Lung (tissue), 12 donors: ENCODE data around the gene PARD6G. TPM values are rescaled to one million over a fixed set of nuclear protein-coding genes. Genes with fewer than 3 reads are reported as not detected.

ENCODE experiments used
- ATAC-seq: fragments of 200-7000 bp; cut with Tn5 transposase; one replicate; pipeline ENCODE4 v1.9.1; 2020; ENCODE audit warnings: moderate number of reproducible peaks; ENCODE audit not compliant: insufficient read depth, low FRiP score
- DNase-seq, 3 donors: peaks; one replicate each; pipeline ENCODE4 v3.0.0-alpha.2; 2013 to 2017
- H3K27ac ChIP-seq, 2 donors: one replicate each; pipeline ENCODE4 v1.5.1; 2013; ENCODE audit warnings: mild to moderate bottlenecking in 2 of 2, moderate library complexity in 2 of 2, control low read depth in 1 of 2, inconsistent platforms in 1 of 2, low read depth in 1 of 2, low read length in 1 of 2
- H3K27me3 ChIP-seq, 3 donors: one replicate each; pipeline ENCODE4 v1.5.1; 2013; ENCODE audit warnings: low read length in 2 of 3; ENCODE audit not compliant: control insufficient read depth in 3 of 3, insufficient read depth in 3 of 3
- H3K36me3 ChIP-seq, 4 donors: one replicate each; pipeline ENCODE4 v1.5.1; 2013; ENCODE audit warnings: low read length in 4 of 4, mild to moderate bottlenecking in 1 of 4, moderate library complexity in 1 of 4; ENCODE audit not compliant: control insufficient read depth in 4 of 4, insufficient read depth in 4 of 4
- H3K4me1 ChIP-seq, 5 donors: one replicate each; pipeline ENCODE4 v1.5.1; 2013; ENCODE audit warnings: low read length in 5 of 5, mild to moderate bottlenecking in 2 of 5, moderate library complexity in 1 of 5; ENCODE audit not compliant: control insufficient read depth in 5 of 5, insufficient read depth in 5 of 5
- H3K4me3 ChIP-seq: one replicate; pipeline ENCODE4 v1.5.1; 2013; ENCODE audit warnings: mild to moderate bottlenecking, control low read depth, moderate library complexity
- H3K9ac ChIP-seq, 2 donors: one replicate each; pipeline ENCODE4 v1.5.1; 2013; ENCODE audit warnings: low read length in 2 of 2, control low read depth in 1 of 2; ENCODE audit not compliant: insufficient read depth in 1 of 2
- H3K9me3 ChIP-seq, 4 donors: one replicate each; pipeline ENCODE4 v1.5.1; 2013; ENCODE audit warnings: low read length in 3 of 4, mild to moderate bottlenecking in 1 of 4, moderate library complexity in 1 of 4; ENCODE audit not compliant: control insufficient read depth in 4 of 4, insufficient read depth in 3 of 4
- CTCF ChIP-seq: IDR thresholded peaks from 2 replicates; pipeline ENCODE4 v1.5.1; 2012; ENCODE audit warnings: mild to moderate bottlenecking; ENCODE audit errors: control extremely low read depth, extremely low read depth
- WGBS, 2 donors: extraction: QIAGEN DNeasy Blood & Tissue Kit; methylation state at CpG; one replicate each; pipeline ENCODE4 v1.1.7; 2013; 5-methylcytosine and 5-hydroxymethylcytosine counted together
- polyA plus RNA-seq, 2 donors: library from polyadenylated mRNA; stranded (reverse); fragments of 200-250 nt; gene quantifications; one replicate each; pipeline ENCODE4 v1.2.1, GENCODE V29; 2013
- total RNA-seq, 2 donors: library from RNA; depleted of rRNA in 1 of 2; stranded (reverse); fragments of >200 nt in 1 of 2; gene quantifications; one replicate each; pipeline ENCODE4 v1.2.1, GENCODE V29; 2014 to 2021
- donor health status: control.
- donor health status: control.
- donor health status: Bipolar disorder and iron deficiency.
- donor health status: healthy.
- donor health status: DM: yes; HTN: yes; CAD: no.

The PARD6G gene
- total and polyA plus RNA-seq, 4 donors, result 1.8 to 9.8 (median 3.1) TPM

DNA sequence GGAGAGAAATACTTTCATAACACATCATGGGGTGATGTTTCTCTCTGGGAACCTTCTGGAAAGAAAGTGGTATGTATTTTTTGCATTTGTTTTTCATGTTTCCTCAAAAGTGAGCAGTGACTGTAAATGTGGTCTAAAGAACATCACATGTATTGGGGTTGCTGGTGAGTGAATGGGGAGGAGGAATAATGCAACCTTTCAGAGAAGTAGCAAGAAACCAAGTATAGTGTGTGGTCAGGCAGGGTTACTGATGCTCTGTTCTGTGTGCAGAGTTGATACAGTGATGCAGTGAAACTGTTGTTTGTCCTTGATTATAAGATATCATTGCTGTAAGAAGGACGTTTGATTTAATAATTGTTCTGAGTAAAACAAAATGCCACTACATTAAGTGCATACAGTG, 114.2 kb downstream of the PARD6G start:
- no peaks in the 10 kb centered on the region for H3K27me3 ChIP-seq
- H3K4me3 ChIP-seq, result no peak overlapping the region

DNA sequence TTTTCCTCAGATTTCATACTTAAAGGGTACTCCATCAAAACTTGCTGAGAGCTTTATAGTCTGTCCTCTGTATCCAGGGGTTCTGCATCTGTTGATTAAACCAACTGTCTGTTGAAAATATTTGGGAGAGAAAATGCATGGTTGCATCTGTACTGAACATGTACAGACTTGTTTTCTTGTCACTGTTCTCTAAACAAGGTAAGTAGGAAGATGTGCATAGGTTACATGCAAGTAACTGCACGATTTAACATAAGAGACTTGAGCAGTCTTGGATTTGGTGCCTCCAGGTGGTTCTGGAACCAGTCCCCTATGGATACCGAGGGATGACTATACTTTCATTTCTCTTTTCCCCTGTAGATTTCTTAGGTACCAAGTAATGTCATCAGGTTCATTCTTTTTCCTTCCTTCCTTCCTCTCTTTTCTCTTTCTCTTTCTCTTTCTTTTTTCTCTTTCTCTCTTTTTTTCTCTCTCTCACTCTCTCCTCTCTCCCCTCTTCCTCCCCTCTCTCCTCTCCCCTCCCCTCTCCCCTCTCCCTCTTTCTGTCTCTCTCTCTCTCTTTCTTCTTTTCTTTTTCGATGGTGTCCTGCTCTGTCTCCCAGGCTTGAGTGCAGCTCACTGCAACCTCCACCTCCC, 115.0 kb downstream of the PARD6G start:
- DNase-seq, result no peak
- no peak overlapping the region for H3K4me3 ChIP-seq
- no peaks in the 10 kb centered on the region for H3K4me1 ChIP-seq
- WGBS, 2 donors, result 90 to 91% methylated on average over 3 of the region's 3 CpGs
- no peak for TF ChIP-seq CTCF
- no peak for ATAC-seq
- H3K36me3 ChIP-seq, result peaks cover 12 to 21% (median 18%) of the 10 kb centered on the region in 4 donors
- H3K27ac ChIP-seq, result no peak overlapping the region
- H3K27me3 ChIP-seq, result no peaks in the 10 kb centered on the region
- H3K9ac ChIP-seq, result no peak overlapping the region
- H3K9me3 ChIP-seq, result no peaks in the 10 kb centered on the region

More for the DNA sequence above, 114.2 kb downstream of the PARD6G start:
- H3K4me1 ChIP-seq, result peaks cover 0 to under 1% (median 0%) of the 10 kb centered on the region in 5 donors
- no peak overlapping the region for H3K9ac ChIP-seq
- ATAC-seq (no peak), DNase-seq (no peak)
- no peaks in the 10 kb centered on the region for H3K9me3 ChIP-seq
- WGBS, 2 donors, result 73 to 82% methylated on average over 1 of the region's 1 CpG
- TF ChIP-seq CTCF, result no peak
- H3K36me3 ChIP-seq, result peaks cover 16 to 27% (median 25%) of the 10 kb centered on the region in 4 donors
- H3K27ac ChIP-seq, result no peak overlapping the region

DNA sequence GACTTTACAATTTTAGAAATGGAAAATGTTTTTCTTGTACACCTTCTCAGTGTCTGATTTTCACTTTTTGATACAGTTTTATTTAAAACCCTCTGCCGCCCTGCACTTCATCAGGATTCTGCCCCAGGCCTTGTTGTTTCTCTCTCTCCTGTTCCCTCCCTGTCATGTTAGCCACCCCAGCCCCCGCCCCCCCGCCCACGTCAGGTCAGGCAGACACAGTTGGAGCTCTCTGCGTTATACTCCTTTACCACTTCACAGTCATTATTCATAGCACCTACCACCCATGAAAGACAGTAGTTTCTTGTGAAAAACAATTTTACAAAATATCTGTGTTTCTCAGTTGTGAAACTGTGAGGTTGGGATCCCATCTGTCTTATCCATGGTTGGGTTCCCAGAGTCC, 116.8 kb downstream of the PARD6G start:
- H3K4me3 ChIP-seq, result no peak overlapping the region
- no peak overlapping the region for H3K9ac ChIP-seq
- no peaks in the 10 kb centered on the region for H3K27me3 ChIP-seq
- H3K4me1 ChIP-seq, result no peaks in the 10 kb centered on the region
- TF ChIP-seq CTCF, result no peak
- H3K36me3 ChIP-seq, result peaks cover 4 to 12% (median 4%) of the 10 kb centered on the region in 4 donors
- WGBS, 2 donors, result 76 to 83% methylated on average over 5 of the region's 5 CpGs
- no peak for ATAC-seq
- H3K9me3 ChIP-seq, result no peaks in the 10 kb centered on the region
- DNase-seq, result no peak
- no peak overlapping the region for H3K27ac ChIP-seq
